C4-2B (cell line): ENCODE results near the gene CDH15.

Source experiments
- CTCF ChIP-seq: fragments of 450-650 bp; conservative IDR thresholded peaks from 2 replicates; pipeline ENCODE4 v1.5.1; 2017; ENCODE audit warnings: mild to moderate bottlenecking
- ZFX ChIP-seq: fragments of 450-650 bp; IDR thresholded peaks from 2 replicates; pipeline ENCODE4 v1.6.1; 2017

GRCh38 chr16:89202422-89203215 is 31.1 kb downstream of the CDH15 start:
- TF ChIP-seq CTCF (no peak), ZFX (no peak)
